Endothelial cell of hepatic sinusoid (primary cell): ENCODE data around the gene DMRTB1.

Source experiments
- in situ Hi-C: cut with HindIII; loops from 2 replicates; pipeline ENCODE4 v1.10.0; 2017; ENCODE audit warnings: low sequenced_read_pairs

Gene DMRTB1

GRCh38 chr1:53462769-53463501, 3.7 kb downstream of the DMRTB1 start:
- in situ Hi-C loops = no loop called here

DNA sequence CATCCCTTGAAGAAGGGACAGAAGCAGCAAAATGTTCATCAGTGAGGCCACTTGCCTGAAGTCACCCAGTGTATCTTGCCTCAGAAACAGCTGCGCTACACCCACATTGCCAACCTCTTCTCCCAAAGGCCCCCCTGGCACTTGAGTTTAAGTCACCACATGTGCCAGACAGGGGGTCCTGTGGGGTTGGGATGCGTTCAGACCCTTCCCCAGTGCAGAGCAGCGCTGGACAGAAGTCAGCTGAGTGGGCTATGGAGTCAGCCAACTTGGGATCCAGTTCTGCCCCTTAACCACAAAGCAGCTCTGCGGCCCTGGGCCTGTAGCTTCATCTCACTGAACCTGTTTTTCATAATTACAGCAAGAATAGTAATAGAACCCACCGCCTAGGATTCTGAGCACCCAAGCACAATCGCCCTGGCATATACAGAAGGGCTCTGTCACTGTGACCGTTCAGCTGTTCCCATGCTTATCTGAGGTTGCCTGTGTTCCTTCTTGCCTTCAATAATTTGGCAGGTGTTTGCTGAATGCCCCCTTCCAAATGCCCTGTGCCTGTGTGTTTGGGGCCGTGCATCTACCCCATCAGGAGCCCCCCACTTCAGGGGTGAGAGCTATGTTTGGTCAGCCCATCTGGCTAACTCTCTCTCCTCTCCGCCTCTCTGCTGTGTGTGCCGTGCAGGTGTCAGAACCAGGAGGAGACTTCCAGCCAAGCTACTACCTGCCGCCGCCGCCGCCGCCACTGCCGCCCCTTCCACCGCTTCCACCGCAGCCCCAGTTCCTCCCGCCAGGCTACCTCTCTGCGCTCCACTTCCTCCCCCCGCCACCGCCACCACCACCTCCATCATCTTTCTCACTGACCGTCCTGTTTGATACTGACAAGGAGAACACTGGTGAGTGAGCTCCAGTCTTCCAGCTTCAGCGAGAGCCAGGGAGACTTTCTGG, 5.0 kb downstream of the DMRTB1 start:
- in situ Hi-C loops = no loop called here

DNA sequence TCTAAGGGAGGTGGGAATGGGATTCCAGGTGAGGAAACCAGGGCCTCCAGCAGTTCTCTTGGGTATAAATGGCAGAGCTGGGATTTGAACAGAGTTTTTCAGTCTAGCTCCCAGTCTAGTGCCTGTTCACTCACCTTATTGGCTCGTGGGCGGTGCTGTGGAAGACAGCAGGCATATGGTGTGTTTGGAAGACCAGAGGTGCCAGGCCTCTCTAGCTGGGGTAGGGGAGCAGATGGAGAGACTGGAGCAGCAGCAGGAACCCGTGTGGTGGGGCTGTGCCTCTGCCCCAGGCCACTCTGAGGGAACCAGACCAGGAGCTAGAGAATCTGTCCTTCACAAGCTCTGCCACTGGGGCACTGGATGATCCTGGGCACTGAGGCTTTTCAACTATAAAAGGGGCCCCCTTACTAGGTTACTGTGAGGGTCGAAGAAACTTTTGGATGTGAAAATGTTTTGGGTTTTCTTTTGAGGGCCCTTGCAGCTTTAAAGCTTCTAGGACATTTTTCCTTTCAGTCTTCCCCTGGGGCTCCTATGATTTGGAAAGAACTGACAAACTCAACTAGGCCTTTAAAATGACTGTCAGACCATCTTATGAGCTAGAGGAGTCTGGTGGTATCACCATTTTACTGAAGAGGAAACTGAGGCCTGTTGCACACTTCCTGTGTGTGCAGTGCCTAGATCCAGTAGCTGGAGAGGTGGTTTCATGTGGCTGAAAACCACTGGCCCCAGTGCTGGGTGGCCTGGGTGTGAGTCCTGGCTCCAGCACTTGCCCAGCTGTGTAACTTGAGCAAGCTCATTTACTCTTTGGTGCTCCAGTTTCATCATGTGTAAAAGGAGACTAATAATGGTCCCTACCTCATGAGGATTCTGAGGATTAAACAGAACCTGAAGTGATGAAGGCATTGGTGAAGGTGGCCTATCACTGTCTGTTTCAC, 6.1 kb downstream of the DMRTB1 start:
- in situ Hi-C loops = no loop called here

DNA sequence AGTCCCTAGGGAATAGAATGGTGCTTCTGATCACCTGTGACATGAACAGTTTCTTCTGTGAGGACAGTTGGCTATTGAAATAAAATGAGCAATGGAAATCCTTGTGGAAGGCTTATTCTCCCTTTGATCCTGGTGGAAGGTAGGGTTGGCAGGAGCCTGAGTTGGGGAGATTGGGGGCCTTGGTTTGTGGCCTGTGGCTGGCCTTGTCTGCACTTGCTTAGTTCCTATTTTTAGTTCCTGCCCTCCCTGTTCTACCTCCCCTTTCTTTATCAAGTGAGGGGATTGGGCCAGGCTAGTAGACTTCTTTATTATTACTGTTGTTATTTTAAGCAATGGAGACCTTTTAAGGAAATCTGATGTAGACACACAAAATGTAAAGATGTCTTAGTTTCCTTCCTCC, 8.2 kb downstream of the DMRTB1 start:
- in situ Hi-C loops = no loop called here

DNA sequence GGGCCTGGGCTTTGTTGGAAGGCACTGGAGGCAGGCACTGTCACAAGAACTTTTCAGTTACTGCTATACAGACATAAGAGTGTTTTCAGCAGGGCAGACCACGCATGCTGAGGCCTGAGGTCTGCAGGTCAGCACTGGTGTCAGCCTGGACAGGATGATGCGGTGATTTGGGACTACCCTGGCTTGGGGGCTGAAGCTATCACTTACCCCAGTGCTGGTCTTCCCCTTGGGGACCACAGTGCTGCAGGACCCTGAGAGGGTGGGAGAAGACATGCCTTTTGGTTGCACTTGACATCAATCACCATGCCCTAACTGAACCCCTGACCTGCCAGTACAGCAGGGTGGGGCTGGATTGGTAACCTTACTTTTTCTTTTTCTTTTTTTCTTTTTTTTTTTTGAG, 9.2 kb downstream of the DMRTB1 start:
- in situ Hi-C loops = no loop called here

- in situ Hi-C loops = no loop called here
Observed at GRCh38 chr1:53469373-53469772, 10.2 kb downstream of the DMRTB1 start.

- in situ Hi-C loops = no loop called here
Observed at GRCh38 chr1:53470155-53470554, 11.0 kb downstream of the DMRTB1 start.

GRCh38 chr1:53470584-53470983, 11.4 kb downstream of the DMRTB1 start:
- in situ Hi-C loops = no loop called here

DNA sequence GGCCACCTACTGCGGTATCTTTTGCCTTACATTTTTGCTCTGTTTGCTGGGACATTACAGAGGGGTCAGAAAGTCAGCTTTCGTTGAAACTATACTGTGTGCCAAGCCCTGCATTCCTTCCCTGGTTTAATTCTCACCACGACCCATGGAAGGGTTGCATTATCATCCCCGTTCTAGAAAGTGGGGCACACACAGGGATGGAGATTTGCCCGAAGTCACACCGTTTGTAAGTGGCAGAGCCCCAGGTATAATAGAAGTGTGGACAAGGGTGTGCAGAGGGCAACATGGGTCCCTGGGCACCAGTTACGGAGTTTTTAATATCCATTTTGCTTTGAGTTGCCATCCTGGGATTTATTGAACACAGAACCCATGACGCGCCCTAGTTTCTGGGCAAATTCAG, 11.8 kb downstream of the DMRTB1 start:
- in situ Hi-C loops = no loop called here

- in situ Hi-C loops = no loop called here
Observed at GRCh38 chr1:53473463-53473862, 14.3 kb downstream of the DMRTB1 start.

- in situ Hi-C loops = no loop called here
Observed at GRCh38 chr1:53475664-53476063, 16.5 kb downstream of the DMRTB1 start.

DNA sequence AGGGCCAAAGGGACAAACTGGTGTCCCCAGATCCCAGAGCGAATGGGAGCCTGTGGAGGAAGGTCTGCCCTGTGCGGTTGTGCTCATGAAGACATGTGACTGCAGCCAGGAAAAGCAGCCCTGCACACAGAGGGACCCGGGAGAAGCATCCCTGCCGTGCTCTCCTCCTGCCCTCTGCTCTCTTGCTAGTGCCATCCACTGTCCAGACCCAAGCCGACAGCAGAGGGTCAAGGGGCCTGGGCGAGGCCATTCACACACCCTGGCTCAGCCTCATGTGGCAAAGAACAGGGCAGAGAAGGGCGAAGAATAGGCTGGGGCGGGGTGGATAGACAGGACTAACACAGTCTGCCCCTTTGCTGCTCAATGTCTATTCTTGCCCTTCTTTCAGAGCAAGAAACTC, 17.4 kb downstream of the DMRTB1 start:
- in situ Hi-C loops = no loop called here

DNA sequence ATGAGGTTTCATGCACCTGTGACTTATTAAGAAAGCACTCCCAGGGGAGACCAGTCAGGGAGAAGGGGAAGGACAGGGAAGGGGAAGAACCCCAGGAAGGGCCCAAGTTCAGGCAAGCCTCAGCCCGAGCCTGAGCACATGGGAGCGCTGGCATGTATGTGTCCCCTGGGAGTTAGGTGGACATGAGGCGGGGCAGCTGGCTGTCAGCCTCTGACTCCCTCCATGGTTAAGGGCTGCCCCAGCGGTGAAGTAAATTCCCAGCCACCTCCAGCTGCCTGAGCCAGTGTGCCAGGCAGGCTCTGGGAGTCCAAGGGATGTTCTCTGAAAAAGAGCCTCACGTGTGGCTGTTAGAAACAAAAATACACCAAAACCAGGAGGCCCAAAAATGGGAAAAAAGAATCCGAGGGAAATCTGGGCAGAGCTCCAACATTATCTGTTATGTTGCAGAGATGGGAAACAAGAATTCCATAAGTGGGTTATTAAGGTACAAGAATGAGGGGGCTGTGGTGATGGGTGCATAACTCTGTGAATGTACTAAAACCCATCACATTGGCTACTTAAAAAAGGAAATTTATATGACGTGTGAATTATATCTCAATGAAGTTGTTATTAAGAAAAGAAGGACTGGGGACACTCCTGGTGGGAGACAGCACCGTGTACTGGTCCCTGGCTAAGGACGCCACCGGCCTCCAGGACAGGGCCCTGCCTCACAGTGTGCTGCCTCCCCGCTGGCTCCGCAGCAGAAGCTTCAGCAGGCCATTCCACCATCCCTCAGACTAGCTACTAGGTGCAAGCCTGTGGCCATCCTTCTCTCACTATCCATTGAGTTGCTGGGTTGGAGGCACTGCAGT, 18.7 kb downstream of the DMRTB1 start:
- in situ Hi-C loops = no loop called here

GRCh38 chr1:53478502-53478818, 19.3 kb downstream of the DMRTB1 start:
- in situ Hi-C loops = no loop called here

DNA sequence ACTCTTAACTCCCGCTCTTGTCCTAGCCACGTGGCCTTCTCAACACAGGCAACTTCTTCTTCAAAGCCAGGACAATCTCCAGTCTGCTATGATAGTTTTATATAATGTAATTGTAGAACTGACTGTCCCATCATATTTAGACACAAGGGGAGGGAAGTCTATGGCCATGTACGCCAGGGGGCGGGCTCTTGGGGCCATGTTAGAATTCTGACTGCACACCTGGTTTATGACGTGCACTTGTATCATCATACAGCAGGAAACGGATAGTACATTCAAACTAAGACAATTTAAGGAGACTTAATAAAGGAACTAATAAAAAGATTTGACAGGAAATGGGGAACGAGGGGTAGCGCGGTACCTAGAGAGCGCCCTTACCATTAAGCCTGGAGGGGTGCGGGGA, 21.5 kb downstream of the DMRTB1 start:
- in situ Hi-C loops = loop anchor here (10.0 kb wide), 2 partner anchors 244 to 284 kb away; no protein-coding TSS in a partner anchor

DNA sequence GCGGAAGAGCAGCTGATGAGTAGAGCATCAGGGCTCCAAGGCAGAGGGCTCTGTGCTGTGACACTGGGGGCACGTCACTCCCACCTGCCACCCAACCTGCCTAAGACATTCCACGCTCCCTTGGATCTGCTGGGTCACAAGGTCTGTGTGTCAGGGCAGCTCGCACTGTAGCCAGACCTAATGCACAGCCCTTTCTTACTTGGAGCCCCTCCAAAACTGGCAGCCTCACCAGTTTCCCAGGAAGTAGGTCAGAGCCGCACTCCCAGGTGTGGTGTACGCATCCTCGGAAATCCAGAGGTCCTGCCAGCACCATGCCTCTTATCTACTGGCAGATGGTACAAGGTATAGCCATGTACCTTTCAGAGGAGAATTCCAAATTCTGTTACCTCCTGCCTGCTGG, 22.3 kb downstream of the DMRTB1 start:
- in situ Hi-C loops = loop anchor here (10.0 kb wide), 2 partner anchors 243 to 283 kb away; no protein-coding TSS in a partner anchor

DNA sequence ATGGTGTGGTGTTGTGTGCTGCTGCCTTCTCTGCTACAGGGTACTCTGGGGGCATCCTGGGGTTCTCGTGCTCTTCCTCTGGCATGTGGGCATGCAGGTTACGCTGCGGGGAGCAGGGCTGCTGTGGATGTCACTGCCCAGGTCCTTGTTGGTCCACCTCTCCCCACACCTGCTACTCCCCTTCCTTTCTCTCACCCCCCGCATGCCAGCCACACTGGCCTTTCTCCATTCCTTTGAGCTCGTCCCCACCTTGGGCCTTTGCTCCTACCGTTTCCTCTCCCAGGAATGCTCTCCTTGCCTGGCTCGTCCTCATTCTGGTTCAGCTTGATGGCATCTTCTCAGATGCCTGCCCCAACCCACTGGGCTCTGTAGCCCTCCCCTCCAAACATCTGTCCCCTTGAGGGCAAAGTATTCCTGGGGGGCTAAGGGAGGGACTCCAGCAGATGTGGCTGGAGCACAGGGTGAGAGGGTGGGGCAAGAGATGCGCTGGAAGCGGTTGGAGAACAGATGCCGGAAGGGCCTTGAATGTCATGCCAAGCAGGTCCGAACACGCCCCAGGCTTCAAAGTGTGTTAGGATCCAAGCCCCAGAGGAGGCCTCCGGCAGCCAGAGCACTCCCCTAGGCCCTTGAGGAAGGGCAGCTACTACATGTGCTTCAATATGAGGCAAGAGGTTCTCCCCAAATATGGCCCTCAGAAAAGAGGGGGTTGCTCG, 23.4 kb downstream of the DMRTB1 start:
- in situ Hi-C loops = loop anchor here (10.0 kb wide), 2 partner anchors 242 to 282 kb away; no protein-coding TSS in a partner anchor

DNA sequence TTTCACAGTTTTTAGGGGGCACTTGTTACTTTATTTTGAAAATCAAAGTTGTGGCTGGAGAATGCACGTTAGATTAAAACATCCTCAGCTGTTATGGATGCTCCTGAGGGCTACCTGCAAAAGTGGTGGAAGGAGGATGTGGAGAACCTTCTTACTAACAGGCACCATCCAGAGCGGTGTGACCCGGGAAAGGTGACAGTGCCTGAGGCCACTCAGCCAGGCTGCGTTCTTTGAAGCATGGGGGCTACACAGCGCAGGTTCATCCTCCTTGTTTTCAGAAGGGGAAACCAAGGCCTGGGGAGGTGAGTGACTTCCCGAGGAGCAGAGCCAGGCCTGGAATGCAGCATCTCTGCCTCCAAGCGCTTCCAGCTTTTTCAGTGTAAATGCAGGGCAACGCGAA, 24.0 kb downstream of the DMRTB1 start:
- in situ Hi-C loops = loop anchor here (10.0 kb wide), 2 partner anchors 242 to 282 kb away; no protein-coding TSS in a partner anchor

- in situ Hi-C loops = loop anchor here (10.0 kb wide), 2 partner anchors 241 to 281 kb away; no protein-coding TSS in a partner anchor
Observed at GRCh38 chr1:53483656-53484055, 24.5 kb downstream of the DMRTB1 start.
